NCI-H128 (cell line): Measurements from ENCODE around the gene EYA2.
"Not testable (repeated sequence)": the region's sequence is repeated elsewhere in the genome, so short reads cannot be mapped to it uniquely, and the experiment has no call there.

ENCODE experiments used
- DNase-seq: peaks from one replicate; lab custom pipeline; 2025; ENCODE audit not compliant: unreplicated experiment; lab: John Stamatoyannopoulos, UW

The EYA2 gene

GRCh38 chr20:46951405-46951804 is 56.8 kb downstream of the EYA2 start:
- no peak for DNase-seq

GRCh38 chr20:46951840-46952497 is 57.3 kb downstream of the EYA2 start:
- no peak for DNase-seq

GRCh38 chr20:46953596-46953995 is 59.0 kb downstream of the EYA2 start:
- no peak for DNase-seq

- DNase-seq, result no peak
Measured at GRCh38 chr20:46954490-46955038, 59.9 kb downstream of the EYA2 start.

GRCh38 chr20:46955601-46956556 is 61.2 kb downstream of the EYA2 start:
- no peak for DNase-seq

GRCh38 chr20:46959081-46959692 is 64.5 kb downstream of the EYA2 start:
- DNase-seq, result no peak

- no peak for DNase-seq
Measured at GRCh38 chr20:46959821-46960220, 65.2 kb downstream of the EYA2 start.

- no peak for DNase-seq
Measured at GRCh38 chr20:46960536-46960935, 65.9 kb downstream of the EYA2 start.

- DNase-seq, result not testable (repeated sequence)
Measured at GRCh38 chr20:46961968-46962367, 67.3 kb downstream of the EYA2 start.

- no peak for DNase-seq
Measured at GRCh38 chr20:46962452-46963195, 68.0 kb downstream of the EYA2 start.

- DNase-seq, result no peak
Measured at GRCh38 chr20:46963196-46963529, 68.5 kb downstream of the EYA2 start.

- DNase-seq, result no peak
Measured at GRCh38 chr20:46963758-46964617, 69.3 kb downstream of the EYA2 start.

- DNase-seq, result no peak
Measured at GRCh38 chr20:46964618-46965455, 70.2 kb downstream of the EYA2 start.

- DNase-seq, result no peak
Measured at GRCh38 chr20:46965477-46965876, 70.8 kb downstream of the EYA2 start.

- DNase-seq, result no peak
Measured at GRCh38 chr20:46967646-46968045, 73.0 kb downstream of the EYA2 start.

GRCh38 chr20:46970937-46971630 is 76.4 kb downstream of the EYA2 start:
- no peak for DNase-seq

- no peak for DNase-seq
Measured at GRCh38 chr20:46973766-46974165, 79.1 kb downstream of the EYA2 start.

GRCh38 chr20:46974669-46975434 is 80.2 kb downstream of the EYA2 start:
- DNase-seq, result no peak
